AG04449 (cell line): Measurements from ENCODE around the gene CCDC138.

Experiments used
- CTCF ChIA-PET: fragments of 350-600 bp; formaldehyde crosslinking; extraction: SDS; loops from one replicate; lab custom pipeline; 2021; ENCODE audit warnings: antibody characterized with exemption; lab: Yijun Ruan, JAX
- POLR2A ChIA-PET: fragments of 400-600, 350-600 bp; formaldehyde crosslinking; extraction: SDS; loops from one replicate; lab custom pipeline; 2020; ENCODE audit warnings: antibody characterized with exemption, inconsistent platforms; lab: Yijun Ruan, JAX
- DNase-seq: peaks from one replicate; pipeline ENCODE4 v3.0.0-alpha.2; 2010; ENCODE audit warnings: low read depth, low spot score
- H3K4me3 ChIP-seq: 2 replicates; pipeline ENCODE4 v1.5.1; 2011; ENCODE audit warnings: low read depth, mild to moderate bottlenecking, control low read depth, low read length
- CTCF ChIP-seq: IDR thresholded peaks from one replicate; pipeline ENCODE4 v1.5.1; 2011; ENCODE audit warnings: mild to moderate bottlenecking, moderate library complexity, low read length, control low read depth, inconsistent platforms; ENCODE audit not compliant: insufficient read depth; ENCODE audit errors: missing control alignments

Gene CCDC138

DNA sequence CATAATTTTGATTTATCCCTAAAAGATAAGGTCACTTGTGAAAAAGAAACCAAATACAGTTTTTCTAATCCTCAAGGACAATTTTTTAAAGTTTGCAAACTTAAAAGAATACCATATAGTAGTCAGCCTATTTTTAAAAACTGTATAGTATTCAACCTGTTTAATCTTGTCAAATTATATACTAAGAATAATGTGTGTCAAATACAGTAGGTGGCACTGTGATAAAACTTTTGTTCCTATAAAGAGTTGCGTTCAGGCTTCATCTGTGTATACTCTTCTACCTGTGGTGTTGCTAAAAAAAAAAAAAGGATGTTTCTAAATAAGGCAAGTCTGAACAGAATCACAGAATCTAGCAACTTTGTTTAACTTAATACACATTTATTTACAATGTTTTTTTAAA is 68.6 kb downstream of the CCDC138 start:
- CTCF ChIA-PET, result interaction anchor here (0.9 kb wide), 1 partner anchor 654 kb away, joined by 4 read pairs; no protein-coding TSS in a partner anchor
- H3K4me3 ChIP-seq, result no peak overlapping the region
- POLR2A ChIA-PET, result no interaction called here
- no peak for TF ChIP-seq CTCF
- DNase-seq, result no peak

DNA sequence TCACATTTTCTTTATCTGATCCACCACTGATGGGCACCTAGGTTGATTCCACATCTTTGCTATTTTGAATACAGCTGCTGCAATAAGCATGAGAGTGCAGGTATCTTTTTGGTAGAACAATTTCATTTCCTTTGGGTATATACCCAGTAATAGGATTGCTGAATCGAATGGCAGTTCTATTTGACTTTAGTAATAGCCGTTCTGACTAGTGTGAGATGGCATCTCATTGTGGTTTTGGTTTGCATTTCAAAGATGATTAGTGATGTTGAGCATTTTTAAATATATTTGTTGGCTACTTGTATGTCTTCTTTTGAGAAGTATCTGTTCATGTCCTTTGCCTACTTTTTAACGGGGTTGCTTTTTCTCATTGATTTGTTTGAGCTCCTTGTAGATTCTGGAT is 72.3 kb downstream of the CCDC138 start:
- ChIA-PET POLR2A (no interaction called here), CTCF (no interaction called here)
- no peak overlapping the region for H3K4me3 ChIP-seq
- TF ChIP-seq CTCF, result no peak
- no peak for DNase-seq

GRCh38 chr2:108866041-108866440 is 79.5 kb downstream of the CCDC138 start:
- CTCF ChIA-PET, result interaction anchor here (1.3 kb wide), 1 partner anchor 12 kb away, joined by 4 read pairs; no protein-coding TSS in a partner anchor
- POLR2A ChIA-PET, result no interaction called here
- H3K4me3 ChIP-seq, result no peak overlapping the region
- no peak for DNase-seq
- TF ChIP-seq CTCF, result no peak

DNA sequence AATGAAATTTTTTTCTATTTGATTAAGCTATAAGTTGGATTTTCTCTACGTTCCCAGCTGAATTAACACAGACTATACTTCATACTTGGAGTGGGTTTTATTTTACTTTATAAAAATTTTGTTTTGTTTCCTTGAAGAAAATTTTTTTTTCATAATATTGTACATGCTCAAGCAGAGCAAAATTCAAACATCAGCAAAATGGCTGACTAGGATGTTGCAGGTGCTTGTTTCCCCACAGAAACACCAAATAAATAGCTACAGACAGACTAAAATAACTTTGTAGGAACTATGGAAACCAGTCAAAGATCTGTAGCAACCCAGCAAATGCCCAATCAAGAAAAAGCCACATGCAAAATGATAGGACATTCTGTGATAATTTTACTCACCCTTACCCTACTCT is 82.3 kb downstream of the CCDC138 start:
- DNase-seq, result no peak
- ChIA-PET POLR2A (no interaction called here), CTCF (interaction anchor here (0.8 to 1.5 kb wide), 2 partner anchors 11 to 27 kb away, joined by 3 to 4 read pairs; no protein-coding TSS in a partner anchor)
- H3K4me3 ChIP-seq, result no peak overlapping the region
- TF ChIP-seq CTCF, result no peak

GRCh38 chr2:108869542-108869941 is 83.0 kb downstream of the CCDC138 start:
- POLR2A ChIA-PET, result no interaction called here
- no peak overlapping the region for H3K4me3 ChIP-seq
- DNase-seq, result no peak
- TF ChIP-seq CTCF, result no peak
- CTCF ChIA-PET, result no interaction called here

DNA sequence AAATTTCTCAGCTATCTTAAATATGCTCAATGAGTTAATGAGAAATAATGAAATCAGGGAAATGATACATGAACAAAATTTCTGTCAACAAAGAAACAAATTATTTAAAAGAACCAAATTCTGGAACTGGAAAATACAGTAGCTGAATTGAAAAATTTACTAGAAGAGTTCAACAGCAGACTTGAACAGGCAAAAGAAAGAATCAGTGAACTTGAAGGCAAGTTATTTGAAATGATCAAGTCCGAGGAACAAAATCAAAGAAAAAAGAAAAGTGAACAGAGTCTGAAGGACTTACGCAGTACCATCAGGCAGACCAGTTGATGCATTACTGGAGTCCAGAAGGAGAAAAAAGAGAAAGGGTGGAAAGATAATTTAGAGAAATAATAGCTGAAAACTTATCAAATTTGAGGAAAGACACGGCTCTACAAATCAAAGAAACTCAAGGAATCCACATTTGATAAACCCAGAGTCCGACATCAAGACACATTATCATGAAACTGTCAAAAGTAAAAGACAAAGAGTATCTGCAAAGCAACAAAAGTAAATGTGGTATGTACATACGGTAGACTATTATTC is 83.6 kb downstream of the CCDC138 start:
- DNase-seq, result no peak
- no peak overlapping the region for H3K4me3 ChIP-seq
- ChIA-PET CTCF (no interaction called here), POLR2A (no interaction called here)
- TF ChIP-seq CTCF, result no peak
